Measurements from ENCODE around the gene CSHL1. TPM values are rescaled to one million over a fixed set of nuclear protein-coding genes. Genes with fewer than 3 reads are reported as not detected.

The CSHL1 gene
- total and polyA plus RNA-seq, 9 of the 15 experiments (the other 6 are each of a cell fraction or from before 2014, with no cell fraction given) = not detected

DNA sequence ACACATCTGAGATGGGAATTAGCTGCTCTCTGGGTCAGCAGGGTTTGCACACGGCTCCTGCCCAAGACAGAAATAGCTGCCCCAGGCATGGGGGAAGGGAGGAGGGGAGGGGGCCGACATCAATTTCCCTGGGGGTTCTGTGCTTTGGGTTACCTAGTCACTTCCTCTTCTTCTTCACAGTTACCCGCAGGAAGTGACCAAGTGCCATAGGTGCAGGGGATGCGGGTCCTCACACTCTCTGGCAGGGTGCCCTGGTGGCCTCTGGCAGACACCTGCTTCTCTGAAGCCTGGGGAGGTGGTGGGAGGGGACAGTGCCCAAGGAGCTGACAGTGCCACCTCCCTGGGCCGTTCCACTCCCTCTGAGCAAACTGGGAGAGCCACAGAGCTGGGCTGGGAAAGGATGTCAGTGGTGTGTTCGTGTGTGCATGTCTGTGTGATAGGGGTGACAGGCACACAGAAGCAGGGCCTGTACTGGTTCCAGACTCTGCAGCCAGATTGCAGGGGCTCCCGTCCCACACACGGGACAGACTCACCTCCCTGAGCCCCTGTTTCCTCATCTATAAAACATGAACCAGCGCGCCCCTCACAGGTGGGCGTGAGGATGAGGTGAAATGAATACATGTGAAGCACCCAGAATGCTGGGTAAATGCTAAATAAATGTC, 43.5 kb upstream of the CSHL1 start:
- Histone ChIP-seq H3K4me3 (no peak overlapping the region), H4K20me1 (replicated peaks; ENCODE audit: control insufficient read depth, insufficient read depth, low read length) (0 out of 2 replicates have a peak, but pooled peaks cover 8% of the 10 kb centered on the region), H3K36me3 (ENCODE audit: control insufficient read depth, insufficient read depth, low read length) (no peaks in the 10 kb centered on the region), H3K9me1 (ENCODE audit: control insufficient read depth, insufficient read depth, low read length) (no peaks in the 10 kb centered on the region), H3K27me3 (ENCODE audit: control insufficient read depth in 2 of 2, insufficient read depth in 2 of 2, low read length in 2 of 2) (peaks cover 13 to 34% of the 10 kb centered on the region in 2 experiments; a peak in 4 of 5 replicates), H3K27ac (ENCODE audit: extremely low read depth, low read depth, low read length) (no peak overlapping the region), H3K9ac (ENCODE audit: insufficient read depth in 1 of 2, low read depth in 2 of 2, low read length in 2 of 2) (peak overlapping the region in 1 of 2 experiments; percentile 22; a peak in 1 of 4 replicates), H3K4me2 (ENCODE audit: insufficient read depth, low read length) (no peak overlapping the region), H2AFZ (ENCODE audit: low read depth, low read length) (no peak overlapping the region), H3K9me3 (replicated peaks; ENCODE audit: control insufficient read depth, insufficient read depth, low read depth, low read length) (no peaks in the 10 kb centered on the region), H3K79me2 (ENCODE audit: control insufficient read depth, insufficient read depth, low read length) (no peaks in the 10 kb centered on the region), H3K4me1 (replicated peaks in 1 of 2; ENCODE audit: control insufficient read depth in 2 of 2, insufficient read depth in 2 of 2, low read length in 2 of 2) (0 out of 5 replicates have a peak, but pooled peaks cover 0 to 4% of the 10 kb centered on the region in 2 experiments)
- 31% methylated on average over 11 of the region's 11 CpGs for WGBS (ENCODE audit: insufficient coverage, low coverage, missing lambda C conversion rate)
- DNase-seq (ENCODE audit: extremely low read depth in 1 of 4, low spot score in 3 of 4) = no peak
- ChIA-PET CTCF (ENCODE audit: low intra/inter-chr PET ratio) (no interaction called here), POLR2A (interaction anchor here (0.6 to 1.1 kb wide), 2 partner anchors 10 to 359 kb away, joined by 3 read pairs; no protein-coding TSS in a partner anchor)
- ATAC-seq = no peak
- no TSS peak for BruUV-seq (replicated peaks)
- intact Hi-C loops (cut with micrococcal nuclease) (no loop called here), in situ Hi-C loops (cut with MboI) (no loop called here)
- FAIRE-seq = no peak
- TF ChIP-seq, protein P1, sequence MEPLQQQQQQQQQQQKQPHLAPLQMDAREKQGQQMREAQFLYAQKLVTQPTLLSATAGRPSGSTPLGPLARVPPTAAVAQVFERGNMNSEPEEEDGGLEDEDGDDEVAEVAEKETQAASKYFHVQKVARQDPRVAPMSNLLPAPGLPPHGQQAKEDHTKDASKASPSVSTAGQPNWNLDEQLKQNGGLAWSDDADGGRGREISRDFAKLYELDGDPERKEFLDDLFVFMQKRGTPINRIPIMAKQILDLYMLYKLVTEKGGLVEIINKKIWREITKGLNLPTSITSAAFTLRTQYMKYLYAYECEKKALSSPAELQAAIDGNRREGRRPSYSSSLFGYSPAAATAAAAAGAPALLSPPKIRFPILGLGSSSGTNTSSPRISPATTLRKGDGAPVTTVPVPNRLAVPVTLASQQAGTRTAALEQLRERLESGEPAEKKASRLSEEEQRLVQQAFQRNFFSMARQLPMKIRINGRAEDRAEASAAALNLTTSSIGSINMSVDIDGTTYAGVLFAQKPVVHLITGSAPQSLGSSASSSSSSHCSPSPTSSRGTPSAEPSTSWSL (CRISPR knock-in tag; IDR thresholded peaks at IDR 0.05; ENCODE audit: borderline replicate concordance) = no peak
- TF ChIP-seq NCOA2 (IDR thresholded peaks at IDR 0.05; ENCODE audit: partially characterized antibody in 2 of 2) (no peak), ZNF224 (CRISPR knock-in tag; IDR thresholded peaks at IDR 0.05) (no peak), EWSR1 (IDR thresholded peaks at IDR 0.05; ENCODE audit: borderline replicate concordance, low read depth, partially characterized antibody) (no peak), SPI1 (IDR thresholded peaks at IDR 0.05; ENCODE audit: borderline replicate concordance, low read depth, low read length) (peak; percentile 69; the same call in 1 of the 2 replicates), KLF13 (tag; IDR thresholded peaks at IDR 0.05; ENCODE audit: borderline replicate concordance, low read depth) (no peak)
- TF ChIP-seq, protein P2, sequence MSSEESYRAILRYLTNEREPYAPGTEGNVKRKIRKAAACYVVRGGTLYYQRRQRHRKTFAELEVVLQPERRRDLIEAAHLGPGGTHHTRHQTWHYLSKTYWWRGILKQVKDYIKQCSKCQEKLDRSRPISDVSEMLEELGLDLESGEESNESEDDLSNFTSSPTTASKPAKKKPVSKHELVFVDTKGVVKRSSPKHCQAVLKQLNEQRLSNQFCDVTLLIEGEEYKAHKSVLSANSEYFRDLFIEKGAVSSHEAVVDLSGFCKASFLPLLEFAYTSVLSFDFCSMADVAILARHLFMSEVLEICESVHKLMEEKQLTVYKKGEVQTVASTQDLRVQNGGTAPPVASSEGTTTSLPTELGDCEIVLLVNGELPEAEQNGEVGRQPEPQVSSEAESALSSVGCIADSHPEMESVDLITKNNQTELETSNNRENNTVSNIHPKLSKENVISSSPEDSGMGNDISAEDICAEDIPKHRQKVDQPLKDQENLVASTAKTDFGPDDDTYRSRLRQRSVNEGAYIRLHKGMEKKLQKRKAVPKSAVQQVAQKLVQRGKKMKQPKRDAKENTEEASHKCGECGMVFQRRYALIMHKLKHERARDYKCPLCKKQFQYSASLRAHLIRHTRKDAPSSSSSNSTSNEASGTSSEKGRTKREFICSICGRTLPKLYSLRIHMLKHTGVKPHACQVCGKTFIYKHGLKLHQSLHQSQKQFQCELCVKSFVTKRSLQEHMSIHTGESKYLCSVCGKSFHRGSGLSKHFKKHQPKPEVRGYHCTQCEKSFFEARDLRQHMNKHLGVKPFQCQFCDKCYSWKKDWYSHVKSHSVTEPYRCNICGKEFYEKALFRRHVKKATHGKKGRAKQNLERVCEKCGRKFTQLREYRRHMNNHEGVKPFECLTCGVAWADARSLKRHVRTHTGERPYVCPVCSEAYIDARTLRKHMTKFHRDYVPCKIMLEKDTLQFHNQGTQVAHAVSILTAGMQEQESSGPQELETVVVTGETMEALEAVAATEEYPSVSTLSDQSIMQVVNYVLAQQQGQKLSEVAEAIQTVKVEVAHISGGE (CRISPR knock-in tag; IDR thresholded peaks at IDR 0.05) = peak in 1 of 3 experiments; percentile 16; a peak in 1 of 6 replicates
- TF ChIP-seq, protein P3, sequence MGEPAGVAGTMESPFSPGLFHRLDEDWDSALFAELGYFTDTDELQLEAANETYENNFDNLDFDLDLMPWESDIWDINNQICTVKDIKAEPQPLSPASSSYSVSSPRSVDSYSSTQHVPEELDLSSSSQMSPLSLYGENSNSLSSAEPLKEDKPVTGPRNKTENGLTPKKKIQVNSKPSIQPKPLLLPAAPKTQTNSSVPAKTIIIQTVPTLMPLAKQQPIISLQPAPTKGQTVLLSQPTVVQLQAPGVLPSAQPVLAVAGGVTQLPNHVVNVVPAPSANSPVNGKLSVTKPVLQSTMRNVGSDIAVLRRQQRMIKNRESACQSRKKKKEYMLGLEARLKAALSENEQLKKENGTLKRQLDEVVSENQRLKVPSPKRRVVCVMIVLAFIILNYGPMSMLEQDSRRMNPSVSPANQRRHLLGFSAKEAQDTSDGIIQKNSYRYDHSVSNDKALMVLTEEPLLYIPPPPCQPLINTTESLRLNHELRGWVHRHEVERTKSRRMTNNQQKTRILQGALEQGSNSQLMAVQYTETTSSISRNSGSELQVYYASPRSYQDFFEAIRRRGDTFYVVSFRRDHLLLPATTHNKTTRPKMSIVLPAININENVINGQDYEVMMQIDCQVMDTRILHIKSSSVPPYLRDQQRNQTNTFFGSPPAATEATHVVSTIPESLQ (CRISPR knock-in tag; IDR thresholded peaks at IDR 0.05) = no peak
- TF ChIP-seq, protein P4, sequence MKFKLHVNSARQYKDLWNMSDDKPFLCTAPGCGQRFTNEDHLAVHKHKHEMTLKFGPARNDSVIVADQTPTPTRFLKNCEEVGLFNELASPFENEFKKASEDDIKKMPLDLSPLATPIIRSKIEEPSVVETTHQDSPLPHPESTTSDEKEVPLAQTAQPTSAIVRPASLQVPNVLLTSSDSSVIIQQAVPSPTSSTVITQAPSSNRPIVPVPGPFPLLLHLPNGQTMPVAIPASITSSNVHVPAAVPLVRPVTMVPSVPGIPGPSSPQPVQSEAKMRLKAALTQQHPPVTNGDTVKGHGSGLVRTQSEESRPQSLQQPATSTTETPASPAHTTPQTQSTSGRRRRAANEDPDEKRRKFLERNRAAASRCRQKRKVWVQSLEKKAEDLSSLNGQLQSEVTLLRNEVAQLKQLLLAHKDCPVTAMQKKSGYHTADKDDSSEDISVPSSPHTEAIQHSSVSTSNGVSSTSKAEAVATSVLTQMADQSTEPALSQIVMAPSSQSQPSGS (CRISPR knock-in tag; IDR thresholded peaks at IDR 0.05) = no peak

All from K562 (cell line).